Activated CD8-positive, alpha-beta T cell treated with anti-CD3 and anti-CD28 coated beads for 36 hours (primary cell): ENCODE measurements around the gene NUDT6. TPM values are rescaled to one million over a fixed set of nuclear protein-coding genes. Genes with fewer than 3 reads are reported as not detected.
"Not testable (repeated sequence)": the region's sequence is repeated elsewhere in the genome, so short reads cannot be mapped to it uniquely, and the experiment has no call there.

ENCODE experiments used
- ATAC-seq: fragments of 200-7000 bp; cut with Tn5 transposase; one replicate; pipeline ENCODE4 v1.10.0; 2021; ENCODE audit warnings: mild to moderate bottlenecking, moderate library complexity
- CTCF ChIA-PET: fragments of 350-600 bp; sonication (Branson Sonifier 250); formaldehyde crosslinking; loops from one replicate; lab custom pipeline; 2021; ENCODE audit warnings: antibody characterized with exemption; lab: Charles Lee
- POLR2A ChIA-PET: fragments of 350-600 bp; sonication (Branson Sonifier 250); formaldehyde crosslinking; loops from one replicate; lab custom pipeline; 2021; ENCODE audit warnings: antibody characterized with exemption; lab: Charles Lee
- DNase-seq: peaks from one replicate; pipeline ENCODE4 v3.0.0-alpha.2; 2020
- H3K27ac Mint-ChIP-seq: one replicate; pipeline ENCODE4 v1.8.0; 2021; ENCODE audit warnings: mild to moderate bottlenecking, mixed read lengths
- H3K27me3 Mint-ChIP-seq: one replicate; pipeline ENCODE4 v1.8.0; 2021; ENCODE audit warnings: mixed read lengths
- H3K36me3 Mint-ChIP-seq: one replicate; pipeline ENCODE4 v1.8.0; 2021; ENCODE audit warnings: low read depth, mixed read lengths
- H3K4me1 Mint-ChIP-seq: one replicate; pipeline ENCODE4 v1.8.0; 2021; ENCODE audit warnings: low read depth, mixed read lengths
- H3K4me3 Mint-ChIP-seq: one replicate; pipeline ENCODE4 v1.8.0; 2021; ENCODE audit warnings: mild to moderate bottlenecking, moderate library complexity, mixed read lengths
- H3K9me3 Mint-ChIP-seq: one replicate; pipeline ENCODE4 v1.8.0; 2021; ENCODE audit warnings: mixed read lengths
- intact Hi-C: fragments of 100-400 bp; cut with micrococcal nuclease; formaldehyde crosslinking; loops from one replicate; pipeline ENCODE4 v1.10.0; 2022
- total RNA-seq, 2 experiments: library from RNA; stranded (reverse); gene quantifications; one replicate each; pipeline ENCODE4 v1.2.3, GENCODE V29; 2021
- TF ChIP-seq, protein P1 (sequence below): fragments of 200-600 bp; IDR thresholded peaks from one replicate; pipeline ENCODE4 v1.8.0; 2022; ENCODE audit warnings: antibody characterized with exemption, mild to moderate bottlenecking

Gene NUDT6
- total RNA-seq, 2 experiments from 2014 or later = 4.4 to 5.7 TPM

DNA sequence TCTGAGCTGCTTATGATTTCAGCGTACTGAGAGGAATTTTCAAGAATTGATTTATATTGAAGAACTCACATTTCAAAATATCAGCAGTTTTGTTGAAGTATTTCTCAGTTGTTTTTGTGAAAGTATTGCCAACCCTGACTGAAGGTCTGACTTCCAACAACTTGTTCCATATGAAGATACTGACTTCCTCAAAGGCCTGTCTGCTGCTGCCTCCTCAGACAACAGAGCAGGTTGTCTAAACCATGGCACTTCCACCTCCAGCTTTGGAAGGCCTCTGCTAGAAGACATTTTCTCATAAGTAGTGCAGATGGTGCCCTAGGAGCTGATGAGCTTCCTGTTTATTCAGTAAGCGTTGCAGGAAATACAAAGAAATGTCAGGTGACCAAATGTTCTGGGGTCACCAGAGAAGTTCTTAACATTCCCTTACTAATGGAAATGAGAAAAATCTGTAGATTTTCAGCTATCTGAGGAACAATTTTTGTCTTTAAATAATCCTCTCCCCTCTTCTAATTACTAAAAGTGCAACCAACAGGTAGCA is 67.0 kb downstream of the NUDT6 start:
- DNase-seq = no peak
- H3K36me3 Mint-ChIP-seq = no peaks in the 10 kb centered on the region
- ChIA-PET POLR2A (no interaction called here), CTCF (interaction anchor here (1.1 kb wide), 1 partner anchor 98 kb away, joined by 4 read pairs; no protein-coding TSS in a partner anchor)
- no peak for ATAC-seq
- H3K27me3 Mint-ChIP-seq = peaks cover 4% of the 10 kb centered on the region
- no peak overlapping the region for H3K27ac Mint-ChIP-seq
- H3K4me1 Mint-ChIP-seq = no peaks in the 10 kb centered on the region
- no peaks in the 10 kb centered on the region for H3K9me3 Mint-ChIP-seq
- intact Hi-C loops = no loop called here
- TF ChIP-seq, protein P1, sequence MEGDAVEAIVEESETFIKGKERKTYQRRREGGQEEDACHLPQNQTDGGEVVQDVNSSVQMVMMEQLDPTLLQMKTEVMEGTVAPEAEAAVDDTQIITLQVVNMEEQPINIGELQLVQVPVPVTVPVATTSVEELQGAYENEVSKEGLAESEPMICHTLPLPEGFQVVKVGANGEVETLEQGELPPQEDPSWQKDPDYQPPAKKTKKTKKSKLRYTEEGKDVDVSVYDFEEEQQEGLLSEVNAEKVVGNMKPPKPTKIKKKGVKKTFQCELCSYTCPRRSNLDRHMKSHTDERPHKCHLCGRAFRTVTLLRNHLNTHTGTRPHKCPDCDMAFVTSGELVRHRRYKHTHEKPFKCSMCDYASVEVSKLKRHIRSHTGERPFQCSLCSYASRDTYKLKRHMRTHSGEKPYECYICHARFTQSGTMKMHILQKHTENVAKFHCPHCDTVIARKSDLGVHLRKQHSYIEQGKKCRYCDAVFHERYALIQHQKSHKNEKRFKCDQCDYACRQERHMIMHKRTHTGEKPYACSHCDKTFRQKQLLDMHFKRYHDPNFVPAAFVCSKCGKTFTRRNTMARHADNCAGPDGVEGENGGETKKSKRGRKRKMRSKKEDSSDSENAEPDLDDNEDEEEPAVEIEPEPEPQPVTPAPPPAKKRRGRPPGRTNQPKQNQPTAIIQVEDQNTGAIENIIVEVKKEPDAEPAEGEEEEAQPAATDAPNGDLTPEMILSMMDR = no peak
- H3K4me3 Mint-ChIP-seq = no peak overlapping the region

DNA sequence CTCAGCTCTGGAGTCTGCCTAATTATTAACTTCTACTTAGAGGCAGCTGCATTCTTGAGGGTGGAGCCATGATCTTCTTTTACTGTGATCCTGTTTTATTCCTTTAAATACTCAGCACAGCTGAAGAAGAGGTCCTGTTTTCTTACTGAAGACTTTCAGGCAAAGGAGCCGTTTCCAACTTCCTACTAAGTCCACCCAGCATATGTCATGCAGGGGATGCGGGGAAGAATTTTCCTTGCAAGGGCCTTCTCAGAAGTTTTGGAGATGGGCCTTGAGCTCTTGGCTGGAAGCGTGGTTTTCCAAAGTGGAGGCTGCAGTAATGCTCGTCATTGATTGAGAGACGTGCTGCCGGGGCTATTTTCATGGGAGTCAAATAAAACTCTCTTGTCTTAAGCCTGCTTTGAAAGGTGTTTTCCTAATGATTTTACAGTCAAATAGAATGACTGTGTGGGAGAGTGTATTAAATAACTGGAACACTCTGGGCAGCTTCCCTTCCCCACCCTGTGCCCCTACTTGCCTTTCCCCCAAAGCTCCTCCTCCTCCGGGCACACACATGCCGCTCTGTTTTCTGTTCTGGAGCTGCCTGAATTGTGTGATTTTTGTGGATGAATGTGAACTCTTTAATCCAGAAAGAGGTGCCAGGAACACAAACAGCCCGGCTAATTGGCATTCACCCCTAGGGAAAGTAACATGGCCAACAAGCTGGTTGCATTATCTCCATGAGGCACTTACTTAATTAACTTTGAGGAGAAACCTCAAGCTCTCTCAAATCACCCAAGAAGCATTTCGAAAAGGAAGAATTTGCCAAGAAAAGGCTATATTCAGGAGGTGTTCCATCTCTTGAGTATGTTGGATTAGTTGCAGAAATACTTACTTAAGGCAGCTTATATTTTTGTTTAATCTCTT is 67.7 kb downstream of the NUDT6 start:
- Mint-ChIP-seq H3K36me3 (no peaks in the 10 kb centered on the region), H3K9me3 (no peaks in the 10 kb centered on the region), H3K27me3 (peaks cover 4% of the 10 kb centered on the region), H3K4me3 (no peak overlapping the region), H3K4me1 (no peaks in the 10 kb centered on the region), H3K27ac (no peak overlapping the region)
- DNase-seq (no peak), ATAC-seq (no peak)
- ChIA-PET CTCF (interaction anchor here (1.1 kb wide), 1 partner anchor 97 kb away, joined by 4 read pairs; no protein-coding TSS in a partner anchor), POLR2A (no interaction called here)
- TF ChIP-seq, protein P1 = no peak
- intact Hi-C loops = no loop called here

DNA sequence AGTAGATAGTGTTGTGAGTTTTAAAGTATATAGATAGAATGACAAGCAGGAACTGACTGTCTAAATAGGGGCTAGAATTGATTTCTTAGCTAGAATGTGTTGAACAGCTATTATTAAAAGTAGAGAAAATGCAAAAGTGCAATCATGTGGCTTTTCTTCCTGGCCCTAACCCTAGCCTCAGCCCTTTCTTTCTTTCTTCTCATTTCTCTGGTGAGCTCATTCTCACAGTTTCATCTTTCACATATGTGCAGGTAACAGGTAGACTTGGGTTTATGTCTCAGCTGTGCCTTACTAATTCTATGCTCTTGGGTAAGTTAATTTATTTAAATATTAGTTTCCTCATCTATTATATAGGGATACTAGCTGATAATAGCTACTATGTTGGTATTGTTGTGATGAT is 70.8 kb downstream of the NUDT6 start:
- Mint-ChIP-seq H3K27me3 (peaks cover 7% of the 10 kb centered on the region), H3K4me3 (no peak overlapping the region), H3K9me3 (no peaks in the 10 kb centered on the region), H3K27ac (no peak overlapping the region), H3K36me3 (no peaks in the 10 kb centered on the region), H3K4me1 (no peaks in the 10 kb centered on the region)
- DNase-seq = no peak
- intact Hi-C loops = no loop called here
- CTCF ChIA-PET = interaction anchor here (0.9 to 1.1 kb wide), 2 partner anchors 18 to 134 kb away, joined by 3 read pairs; no protein-coding TSS in a partner anchor
- POLR2A ChIA-PET = interaction anchor here (1.4 kb wide), 1 partner anchor 72 kb away, joined by 3 read pairs; no protein-coding TSS in a partner anchor
- TF ChIP-seq, protein P1 = no peak
- no peak for ATAC-seq

DNA sequence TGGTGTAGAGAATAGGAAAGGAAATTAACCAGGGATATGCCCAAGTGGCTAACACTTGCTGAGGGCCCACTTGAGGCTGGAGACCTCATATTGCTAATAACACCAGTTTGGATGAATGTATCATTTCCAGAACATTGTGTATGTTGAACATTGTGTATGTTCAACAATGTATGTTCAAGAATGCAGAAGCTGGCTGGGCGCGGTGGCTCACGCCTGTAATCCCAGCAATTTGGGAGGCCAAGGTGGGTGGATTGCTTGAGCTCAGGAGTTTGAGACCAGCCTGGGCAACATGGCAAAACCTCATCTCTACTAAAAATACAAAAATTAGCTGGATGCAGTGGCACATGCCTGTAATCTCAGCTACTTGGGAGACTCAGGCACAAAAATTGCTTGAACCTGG is 72.6 kb downstream of the NUDT6 start:
- H3K36me3 Mint-ChIP-seq, POLR2A ChIA-PET, H3K27me3 Mint-ChIP-seq, H3K9me3 Mint-ChIP-seq, DNase-seq, CTCF ChIA-PET, H3K27ac Mint-ChIP-seq, H3K4me1 Mint-ChIP-seq, intact Hi-C loops, H3K4me3 Mint-ChIP-seq, ATAC-seq: not testable (repeated sequence)

DNA sequence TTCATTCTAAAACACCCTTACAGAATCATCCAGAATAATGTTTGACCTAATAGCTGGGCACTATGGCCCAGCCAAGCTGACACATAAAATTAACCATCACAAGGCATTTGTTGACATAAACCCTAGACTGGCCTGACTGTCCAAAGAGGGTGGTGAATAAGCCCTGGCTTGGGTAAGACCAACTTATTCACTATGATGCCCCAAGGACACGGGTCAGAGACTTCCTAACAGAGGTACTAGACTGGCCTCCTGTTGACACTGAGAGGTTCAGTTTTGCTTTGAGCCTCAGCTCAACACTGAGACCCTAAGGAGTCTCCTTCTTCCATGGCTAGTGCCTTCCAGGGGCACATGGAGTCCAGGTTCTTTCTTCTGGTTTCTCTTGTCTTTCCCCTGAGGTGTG is 74.5 kb downstream of the NUDT6 start:
- ATAC-seq (no peak), DNase-seq (no peak)
- Mint-ChIP-seq H3K36me3 (no peaks in the 10 kb centered on the region), H3K4me1 (no peaks in the 10 kb centered on the region), H3K4me3 (no peak overlapping the region), H3K27me3 (peaks cover 11% of the 10 kb centered on the region), H3K27ac (no peak overlapping the region), H3K9me3 (no peaks in the 10 kb centered on the region)
- ChIA-PET CTCF (no interaction called here), POLR2A (no interaction called here)
- TF ChIP-seq, protein P1 = no peak
- intact Hi-C loops = no loop called here
